Measurements from ENCODE around the gene EBF3.

Gene EBF3

DNA sequence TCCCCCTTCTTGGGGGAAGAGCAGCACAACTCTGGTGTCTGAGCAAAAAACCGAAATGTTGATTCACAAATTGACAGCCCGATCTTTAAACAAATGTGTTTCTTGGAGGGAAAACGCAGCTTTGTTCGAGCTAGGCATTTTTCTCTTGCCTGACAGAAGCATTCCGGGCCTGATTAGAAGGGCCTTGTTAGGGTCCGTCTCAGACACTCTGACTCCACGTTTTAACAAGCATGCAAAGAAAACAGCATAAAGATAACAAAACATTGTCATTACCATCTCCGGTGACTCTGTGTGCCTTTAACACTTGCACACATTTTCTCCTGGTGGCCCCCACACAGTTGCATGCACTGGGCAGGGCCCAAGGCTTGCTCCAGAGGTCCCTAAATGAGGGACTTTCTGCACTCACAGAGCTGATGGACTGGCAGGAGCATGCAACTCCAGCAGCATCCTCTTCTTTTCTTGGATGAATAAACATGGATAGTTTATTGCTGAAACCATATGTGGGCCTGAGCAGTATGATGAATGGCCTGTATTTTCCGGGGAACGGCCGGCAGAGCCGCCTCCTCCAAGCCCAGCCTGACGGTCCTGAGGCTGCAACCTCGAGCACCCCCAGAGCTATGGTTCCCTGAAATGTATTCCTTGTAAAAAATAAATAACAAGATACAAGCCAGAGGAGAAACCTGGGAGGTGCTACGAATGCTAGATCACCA, 50.9 kb downstream of the EBF3 start:
- H3K4me3 ChIP-seq (ENCODE audit: low read depth, low read length), result no peak overlapping the region

DNA sequence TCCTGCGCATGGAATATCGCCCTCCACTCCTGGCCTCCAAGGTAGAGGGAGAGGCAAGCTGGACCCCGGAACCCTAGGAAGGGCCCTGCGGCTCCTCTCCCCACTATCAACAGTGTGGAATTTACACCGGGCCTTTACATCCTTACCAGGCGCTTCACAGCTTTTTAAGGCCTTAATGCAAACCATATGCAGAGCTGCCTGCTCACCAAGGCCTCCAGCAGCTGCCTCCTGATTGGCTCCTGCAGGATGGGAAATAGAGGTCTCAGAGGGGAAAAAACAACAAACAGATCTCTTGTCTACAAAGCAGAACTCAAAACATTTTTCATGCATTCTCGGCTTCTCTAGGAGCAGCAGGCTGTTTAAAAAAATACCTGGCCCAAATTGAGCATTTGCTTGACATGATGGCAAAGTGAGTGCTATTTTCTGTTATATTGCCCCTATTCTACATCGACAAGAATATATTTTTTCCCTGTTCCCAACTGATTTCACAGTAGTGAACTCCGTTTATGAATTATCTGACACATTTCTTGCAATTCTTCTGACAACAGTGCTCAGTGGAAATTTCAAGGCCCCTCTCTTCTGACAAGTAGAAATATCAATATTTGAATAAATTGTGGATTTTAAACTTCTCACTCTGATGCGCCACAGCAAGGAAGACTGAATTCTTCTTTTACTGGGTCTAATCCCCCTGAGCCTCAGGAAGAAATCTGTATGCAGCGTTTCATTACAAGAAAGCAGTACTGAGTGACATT, 51.7 kb downstream of the EBF3 start:
- no peak overlapping the region for H3K4me3 ChIP-seq (ENCODE audit: low read depth, low read length)

DNA sequence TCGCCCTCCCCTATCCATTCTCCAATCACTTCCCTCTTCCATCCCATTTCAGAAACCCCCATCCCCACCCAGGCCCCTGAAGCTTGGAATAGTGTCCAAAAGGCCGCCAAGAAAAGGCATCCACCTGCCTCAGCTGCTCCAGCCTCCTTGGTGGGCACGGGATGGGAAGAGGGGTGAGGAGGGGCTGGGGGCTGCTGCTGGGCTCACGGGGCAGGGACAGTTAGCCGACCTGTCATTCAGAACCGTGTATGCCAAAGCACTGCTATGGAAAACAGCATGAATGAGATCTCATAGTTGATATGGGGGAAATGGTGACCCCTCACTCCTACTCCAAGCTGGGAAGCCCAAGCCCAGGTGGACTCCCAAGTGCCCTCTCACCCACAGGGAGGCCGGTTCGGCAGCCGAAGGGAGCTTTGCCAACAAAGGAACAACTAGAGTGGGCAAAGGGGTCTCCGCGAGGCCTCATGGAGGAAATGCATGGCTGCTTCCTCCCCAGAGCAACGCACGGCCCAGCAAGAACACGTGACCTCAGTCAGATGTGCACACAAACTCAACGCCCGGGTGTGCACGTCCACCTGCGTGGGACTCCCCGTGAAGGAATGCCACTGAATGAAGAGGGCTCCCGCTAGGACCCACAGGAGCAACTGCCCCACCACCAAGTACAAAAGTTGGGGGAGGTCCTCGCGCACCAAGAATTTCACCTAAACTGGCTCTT, 52.5 kb downstream of the EBF3 start:
- no peak overlapping the region for H3K4me3 ChIP-seq (ENCODE audit: low read depth, low read length)

DNA sequence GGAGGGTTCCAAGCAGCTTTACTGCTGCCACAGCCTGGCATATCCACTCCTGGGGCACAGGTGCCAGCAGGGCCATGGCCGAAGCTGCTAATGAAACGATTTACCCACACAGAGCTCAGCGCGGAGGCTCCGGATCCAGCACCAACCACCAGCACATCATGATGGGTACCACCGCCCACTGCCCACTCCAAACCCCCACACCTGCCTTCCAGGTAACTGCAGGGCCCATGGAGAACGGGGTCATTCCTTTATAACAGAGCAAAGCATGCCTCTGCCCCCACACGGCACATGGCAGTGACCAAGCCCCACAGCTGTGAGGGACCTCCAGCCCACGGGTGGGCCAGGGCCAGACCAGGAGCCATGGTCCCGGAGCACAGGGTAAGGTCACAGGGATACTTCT, 53.2 kb downstream of the EBF3 start:
- H3K4me3 ChIP-seq (ENCODE audit: low read depth, low read length), result no peak overlapping the region

DNA sequence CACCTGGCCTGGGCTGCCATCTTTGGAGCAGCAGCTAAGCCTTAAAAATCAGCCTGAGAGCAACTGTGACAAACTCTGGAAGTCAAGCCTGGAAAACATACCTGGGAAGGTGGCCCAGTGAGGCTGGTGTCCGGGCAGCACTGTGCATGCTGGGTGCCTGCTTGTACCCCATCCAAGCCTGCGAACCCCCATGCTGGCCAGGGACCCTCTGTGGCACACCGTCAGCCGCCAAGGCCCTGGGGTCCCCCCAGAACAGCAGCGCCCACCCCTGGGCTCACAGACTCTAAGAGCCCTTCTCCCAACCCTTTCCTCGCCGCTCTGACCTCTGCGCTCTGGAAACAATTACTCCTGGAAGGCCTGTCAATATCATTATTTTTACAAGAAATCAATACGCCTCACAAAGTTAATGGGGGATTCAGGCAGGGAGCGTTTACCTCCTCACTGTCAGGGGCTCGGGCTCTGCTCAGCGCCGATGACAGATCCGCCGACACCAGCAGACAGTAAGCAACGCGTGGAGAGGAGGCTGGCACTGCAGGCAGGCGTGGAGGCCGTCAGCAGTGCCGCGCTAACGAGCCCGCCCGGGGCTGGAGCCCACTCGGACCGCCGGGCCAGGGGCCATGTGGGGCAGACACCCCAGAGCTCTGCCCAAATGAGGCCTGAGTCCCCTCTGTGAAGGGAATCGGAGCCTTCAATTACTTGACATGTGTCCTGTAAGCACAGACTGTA, 54.4 kb downstream of the EBF3 start:
- no peak overlapping the region for H3K4me3 ChIP-seq (ENCODE audit: low read depth, low read length)

DNA sequence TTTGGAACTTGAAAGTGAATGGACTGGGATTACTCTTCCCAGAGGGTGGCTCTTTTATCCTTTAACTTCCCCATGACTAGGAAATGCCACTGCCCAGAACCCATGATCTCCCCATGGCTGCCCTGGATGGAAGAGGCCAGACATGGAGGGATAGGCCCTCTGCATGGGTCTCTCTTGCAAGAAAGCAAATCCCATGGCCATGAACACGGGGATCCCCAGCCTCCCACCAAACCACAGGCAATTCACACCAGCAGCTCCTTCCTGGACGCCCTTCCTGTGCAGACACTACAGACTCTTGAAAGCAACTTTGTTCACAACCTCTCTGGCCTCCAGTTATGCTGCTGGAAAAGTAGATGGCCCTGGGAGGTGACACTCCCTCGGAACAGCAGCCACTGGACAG, 55.0 kb downstream of the EBF3 start:
- no peak overlapping the region for H3K4me3 ChIP-seq (ENCODE audit: low read depth, low read length)

DNA sequence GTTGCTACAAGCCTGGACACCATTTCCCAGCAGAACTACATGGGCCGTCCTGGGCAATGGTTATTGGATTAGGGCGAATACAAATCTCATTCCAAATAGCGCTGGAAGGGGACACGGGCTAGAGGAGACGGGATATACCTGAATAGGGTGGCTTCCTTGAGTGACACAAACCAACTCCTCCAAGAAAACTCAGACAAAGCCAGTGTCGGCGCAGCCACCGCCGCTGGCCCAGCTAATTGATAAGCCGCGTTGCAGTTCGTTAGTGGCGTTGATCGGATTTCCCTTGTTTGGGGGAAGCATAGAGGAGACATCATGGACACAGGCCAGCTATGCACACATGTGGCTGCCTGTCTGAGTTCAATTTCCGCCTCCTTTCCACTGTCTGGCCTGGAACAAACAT, 55.7 kb downstream of the EBF3 start:
- H3K4me3 ChIP-seq (ENCODE audit: low read depth, low read length), result no peak overlapping the region

DNA sequence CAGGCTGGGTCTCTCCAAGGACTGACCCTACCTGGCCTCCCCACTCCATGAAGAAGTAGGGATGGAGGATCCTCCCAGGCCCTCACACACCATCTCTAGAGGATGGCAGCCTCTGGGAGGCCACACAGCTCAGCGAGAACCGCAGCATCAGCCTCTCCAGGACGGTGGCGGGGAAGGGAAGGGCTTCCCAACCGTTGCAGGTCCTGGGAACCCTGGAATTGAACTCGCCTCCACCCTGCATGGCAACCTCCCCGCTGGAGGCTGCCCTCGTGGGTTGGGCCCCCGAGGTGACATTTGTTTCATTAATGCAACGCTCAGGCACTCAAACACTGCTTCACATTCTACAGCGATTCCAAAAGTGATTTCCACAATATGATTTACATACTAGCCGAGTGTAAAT, 58.5 kb downstream of the EBF3 start:
- no peak overlapping the region for H3K4me3 ChIP-seq (ENCODE audit: low read depth, low read length)

DNA sequence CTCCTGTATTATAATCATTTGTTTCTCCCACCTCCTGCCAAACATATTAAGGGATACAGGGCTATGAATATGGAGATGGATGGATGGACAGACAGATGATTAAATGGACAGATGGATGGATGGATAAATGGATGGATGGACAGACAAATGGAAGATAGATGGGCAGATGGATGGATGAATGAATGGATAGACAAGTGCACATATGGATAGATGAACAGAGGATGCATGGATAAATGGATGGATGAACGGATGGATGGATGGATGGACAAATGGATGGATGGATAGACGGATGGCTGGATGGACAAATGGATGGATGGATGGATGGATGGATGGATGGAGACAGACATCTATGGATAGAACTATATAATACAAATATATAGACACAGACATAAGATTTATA, 59.8 kb downstream of the EBF3 start:
- H3K4me3 ChIP-seq (ENCODE audit: low read depth, low read length), result no peak overlapping the region

DNA sequence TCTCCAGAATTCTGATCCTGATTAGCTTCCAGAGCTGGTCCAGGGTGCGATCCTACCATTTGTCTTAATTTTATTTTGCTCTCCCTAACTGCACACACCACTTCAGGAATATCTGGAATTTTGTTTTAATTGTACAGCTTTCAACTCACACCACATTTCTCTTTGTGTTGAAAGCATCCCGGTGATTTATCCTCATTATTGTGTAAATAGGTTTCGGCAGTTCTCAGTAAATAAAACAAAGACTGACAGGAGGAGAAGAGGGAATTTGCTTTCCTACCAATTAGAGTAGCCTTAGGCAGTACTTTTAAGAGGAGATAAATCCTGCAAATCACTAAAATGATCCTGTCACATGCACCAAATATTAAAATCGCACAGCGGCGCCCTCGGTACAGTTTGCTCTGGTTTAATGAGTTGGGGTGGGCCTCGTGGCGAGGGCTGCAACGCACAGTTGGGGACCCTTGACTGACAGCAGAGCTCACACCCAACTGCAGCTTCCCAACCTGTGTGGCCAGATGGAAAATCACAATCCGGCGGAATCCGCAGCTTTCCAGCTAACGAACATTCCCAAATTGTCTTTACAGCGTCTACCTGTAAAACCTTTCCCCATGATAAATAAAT, 62.6 kb downstream of the EBF3 start:
- no peak overlapping the region for H3K4me3 ChIP-seq (ENCODE audit: low read depth, low read length)

DNA sequence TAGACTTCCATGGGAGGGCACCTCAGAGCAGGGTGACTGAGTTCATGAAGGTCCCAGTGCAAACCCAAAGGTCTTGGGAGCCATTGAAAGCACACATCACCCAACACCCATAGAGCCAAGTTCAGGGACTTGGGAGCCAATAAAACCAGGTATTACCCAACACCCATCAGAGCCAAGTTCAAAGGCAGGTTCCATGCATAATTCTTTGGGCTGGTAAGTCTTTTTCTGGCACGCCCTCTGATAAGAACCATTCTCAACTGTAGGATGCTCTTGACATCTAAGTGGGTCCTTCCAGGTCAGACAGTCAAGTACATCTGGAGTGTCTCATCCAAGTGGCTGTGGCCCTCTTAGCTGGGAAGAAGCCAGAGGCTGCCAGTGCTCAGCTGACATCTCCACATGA, 63.2 kb downstream of the EBF3 start:
- H3K4me3 ChIP-seq (ENCODE audit: low read depth, low read length), result no peak overlapping the region

DNA sequence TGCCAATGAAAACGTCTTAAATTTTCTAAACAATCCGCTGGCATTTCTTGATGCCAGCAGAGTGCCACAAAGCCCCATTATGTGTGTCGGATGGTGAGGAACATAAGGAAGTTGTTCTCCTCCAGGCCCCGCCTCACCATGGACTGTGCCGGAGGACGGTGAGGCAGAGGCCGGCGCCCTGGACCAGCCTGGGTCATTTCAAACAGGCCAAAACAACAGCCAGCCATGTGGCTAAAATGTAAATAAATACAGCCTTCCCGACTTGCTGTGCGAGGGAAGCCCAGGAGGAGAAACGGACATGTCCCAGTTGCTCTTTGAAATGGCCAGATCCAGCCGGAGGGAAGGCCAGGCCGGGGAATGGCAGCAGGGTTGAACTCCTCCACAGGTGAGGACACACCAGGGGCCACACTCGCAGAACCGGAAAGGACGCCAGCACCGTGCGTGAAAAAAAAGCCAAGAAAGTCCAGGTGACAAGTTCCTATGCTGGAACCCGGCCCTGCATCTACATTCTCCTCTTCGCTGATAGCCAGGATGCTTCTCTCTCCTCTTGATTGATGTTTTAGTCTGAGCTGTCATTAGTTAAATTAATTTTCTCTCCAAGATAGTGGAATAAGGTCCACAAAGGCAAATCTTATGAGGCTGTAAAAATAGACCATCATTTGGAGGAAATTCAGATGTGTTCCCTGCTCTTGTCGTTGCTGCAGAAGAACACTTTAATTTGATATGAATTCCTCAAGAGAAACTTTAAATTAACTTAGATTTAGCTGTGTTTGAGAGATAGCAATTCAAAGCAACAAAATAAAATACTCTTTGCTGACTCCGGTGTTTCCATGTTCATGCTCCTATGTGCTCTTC, 64.6 kb downstream of the EBF3 start:
- H3K4me3 ChIP-seq (ENCODE audit: low read depth, low read length), result no peak overlapping the region

DNA sequence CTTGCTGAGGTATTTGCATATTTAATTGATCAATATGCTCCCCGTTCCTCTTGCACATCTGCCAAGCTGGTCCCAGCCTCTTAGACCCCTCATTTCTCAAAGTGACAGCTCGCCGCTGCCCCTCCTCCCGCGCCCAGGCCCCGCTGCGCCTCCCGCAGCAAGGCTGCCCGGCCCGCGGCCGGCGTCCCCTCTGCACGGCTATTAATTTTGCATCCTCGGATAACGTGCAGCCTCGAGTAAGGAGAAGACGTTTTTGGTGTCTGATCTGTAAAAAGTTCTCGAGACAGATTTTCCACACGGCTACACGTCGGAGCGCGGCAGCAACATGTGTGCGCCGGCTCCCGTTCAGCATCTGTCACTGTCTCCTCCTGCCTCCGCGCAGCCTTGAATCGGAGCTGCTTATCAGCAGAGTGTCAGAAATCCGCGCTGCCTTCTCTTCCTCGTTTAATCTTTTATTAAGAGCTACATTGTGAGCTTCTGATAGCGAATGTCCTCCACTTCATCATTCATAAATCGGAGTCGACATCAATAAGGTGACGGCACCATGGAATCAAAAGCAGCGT, 65.3 kb downstream of the EBF3 start:
- no peak overlapping the region for H3K4me3 ChIP-seq (ENCODE audit: low read depth, low read length)

DNA sequence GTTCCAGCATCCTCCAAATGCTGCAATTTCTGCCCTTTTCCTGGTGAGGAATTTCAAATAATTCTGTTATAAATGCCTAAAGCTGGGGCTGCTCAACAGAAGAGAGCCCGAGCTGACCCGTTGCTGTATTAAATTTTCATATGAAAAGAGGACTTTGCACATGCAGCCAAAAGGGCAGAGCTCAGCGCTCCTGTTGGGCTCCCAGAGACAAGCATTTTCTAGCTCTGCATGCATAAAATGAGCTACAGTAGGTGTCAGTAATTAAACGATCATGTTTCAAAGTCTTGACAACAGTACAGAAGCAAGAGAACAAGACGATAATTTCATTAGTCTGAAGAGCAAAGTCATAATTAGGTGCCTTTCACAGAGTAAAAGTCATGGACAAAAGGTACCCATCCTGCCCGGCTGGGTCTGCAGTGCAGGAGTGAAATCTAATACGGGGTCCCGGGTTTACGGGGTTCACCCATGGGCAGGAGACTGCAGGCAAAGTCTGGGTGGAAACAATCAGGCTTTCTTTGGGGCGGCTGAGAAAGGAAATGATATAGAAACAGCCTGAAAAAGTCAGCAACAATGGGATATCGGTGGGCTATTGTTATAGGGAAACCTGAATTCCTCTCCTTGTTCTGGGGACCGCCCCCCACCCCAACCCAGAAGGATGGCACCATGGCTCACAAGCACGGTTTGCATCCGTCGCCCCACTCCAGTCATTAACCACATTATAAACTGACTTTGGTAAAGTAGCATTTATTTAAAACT, 66.0 kb downstream of the EBF3 start:
- H3K4me3 ChIP-seq (ENCODE audit: low read depth, low read length), result no peak overlapping the region

DNA sequence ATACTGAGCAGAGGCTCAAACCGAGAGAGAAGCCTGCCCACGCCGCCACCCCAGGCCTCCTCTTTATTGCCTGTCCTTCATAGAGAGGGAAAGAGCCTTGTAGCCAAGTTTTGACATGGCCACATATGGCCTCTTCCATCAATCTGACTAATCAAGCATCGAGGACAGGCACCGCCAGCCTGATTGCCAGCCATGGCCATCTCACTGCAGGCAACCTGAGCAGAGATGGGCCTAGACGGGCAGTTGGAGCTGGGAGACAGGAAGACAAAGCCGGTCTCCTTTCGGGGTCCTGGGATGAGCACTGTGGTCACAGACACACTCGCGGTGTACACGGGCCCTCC, 67.2 kb downstream of the EBF3 start:
- no peak overlapping the region for H3K4me3 ChIP-seq (ENCODE audit: low read depth, low read length)

DNA sequence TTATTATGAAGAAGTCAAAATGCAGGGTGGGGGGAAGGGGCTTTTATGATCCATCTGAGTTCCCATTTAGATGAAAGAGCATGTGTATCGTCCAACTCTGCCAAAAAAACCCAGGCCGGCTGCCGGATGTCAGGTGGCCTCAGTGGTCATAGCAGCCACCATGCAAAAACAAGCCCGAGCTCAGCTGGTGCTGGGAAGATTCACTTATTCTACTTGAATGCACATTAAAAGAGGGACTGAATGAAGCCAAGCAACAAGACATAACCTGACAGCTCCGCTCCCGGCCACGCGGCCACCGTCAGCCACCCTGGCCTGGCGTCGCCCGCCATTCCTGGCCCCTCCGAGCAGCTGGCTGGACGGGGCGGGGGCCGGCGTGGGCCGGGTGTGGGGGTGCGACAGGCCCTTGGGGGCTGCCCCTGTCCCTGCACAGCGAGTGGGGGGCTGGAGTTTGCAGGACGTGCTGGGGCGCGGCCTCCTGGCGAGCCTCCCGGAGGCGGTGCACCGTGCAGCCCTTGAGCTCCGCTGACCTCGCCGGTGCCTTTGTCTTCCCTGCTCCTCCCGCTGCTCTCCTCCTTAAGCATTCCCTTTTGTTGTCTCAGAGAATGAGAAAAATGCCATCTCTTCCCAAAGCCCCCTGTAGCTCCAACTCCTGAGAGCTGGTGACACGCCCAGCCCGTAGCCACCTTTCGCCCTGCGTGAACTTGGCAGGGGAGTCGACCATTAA, 67.8 kb downstream of the EBF3 start:
- H3K4me3 ChIP-seq (ENCODE audit: low read depth, low read length), result no peak overlapping the region

DNA sequence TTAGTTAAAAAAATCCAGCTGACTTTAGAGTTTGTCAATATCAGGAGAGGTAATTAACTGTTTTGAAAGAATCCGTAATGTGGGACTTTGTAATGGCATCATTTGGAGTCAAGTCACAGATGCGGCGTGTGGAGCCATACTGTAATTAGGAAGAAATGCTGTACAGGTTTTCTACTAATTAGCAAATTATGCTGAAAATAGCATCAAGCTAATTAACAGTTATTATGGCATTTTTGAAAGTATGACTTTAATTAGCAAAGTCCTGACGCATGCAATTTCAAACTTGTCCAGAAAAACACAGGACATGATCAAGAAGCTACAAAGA, 68.3 kb downstream of the EBF3 start:
- no peak overlapping the region for H3K4me3 ChIP-seq (ENCODE audit: low read depth, low read length)

DNA sequence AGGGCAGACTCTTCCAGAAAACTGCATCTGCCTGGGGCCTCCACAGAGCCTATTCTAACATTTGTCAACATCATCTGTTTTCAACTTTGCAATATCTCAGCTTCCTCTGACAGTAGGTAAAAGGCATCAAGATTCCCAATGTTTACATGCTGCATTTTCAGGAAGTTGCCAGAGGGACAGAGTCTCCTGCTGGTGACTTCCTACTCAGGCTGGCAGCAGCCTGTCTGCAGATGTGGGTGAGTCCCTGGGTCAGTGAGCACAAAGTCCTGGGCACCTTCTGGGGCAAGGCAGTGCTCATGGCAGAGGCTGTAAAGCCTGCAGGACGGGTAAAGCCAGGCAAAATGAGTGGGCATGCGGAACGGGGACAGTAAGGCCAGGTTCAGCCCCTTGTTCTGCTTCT, 69.4 kb downstream of the EBF3 start:
- no peak overlapping the region for H3K4me3 ChIP-seq (ENCODE audit: low read depth, low read length)
